AG09319 (cell line): ENCODE data around the gene ZSWIM6.
A peak's percentile ranks its signal among the peaks of the same experiment; 100 is the strongest.

ENCODE experiments used
- DNase-seq: peaks from one replicate; pipeline ENCODE4 v3.0.0-alpha.2; 2010; ENCODE audit warnings: low read depth; ENCODE audit errors: extremely low read depth
- CTCF ChIP-seq: IDR thresholded peaks from 2 replicates; pipeline ENCODE4 v1.5.1; 2011; ENCODE audit warnings: low read depth, mild to moderate bottlenecking, inconsistent platforms, low read length, moderate library complexity

Gene ZSWIM6

GRCh38 chr5:61570767-61571166 lies 238.7 kb downstream of the ZSWIM6 start:
- no peak for DNase-seq
- TF ChIP-seq CTCF: no peak

- no peak for DNase-seq
- TF ChIP-seq CTCF: no peak
Measured at GRCh38 chr5:61572959-61573358, 240.9 kb downstream of the ZSWIM6 start.

- no peak for TF ChIP-seq CTCF
- peak; percentile 44 for DNase-seq
Measured at GRCh38 chr5:61575103-61575502, 243.0 kb downstream of the ZSWIM6 start.

DNA sequence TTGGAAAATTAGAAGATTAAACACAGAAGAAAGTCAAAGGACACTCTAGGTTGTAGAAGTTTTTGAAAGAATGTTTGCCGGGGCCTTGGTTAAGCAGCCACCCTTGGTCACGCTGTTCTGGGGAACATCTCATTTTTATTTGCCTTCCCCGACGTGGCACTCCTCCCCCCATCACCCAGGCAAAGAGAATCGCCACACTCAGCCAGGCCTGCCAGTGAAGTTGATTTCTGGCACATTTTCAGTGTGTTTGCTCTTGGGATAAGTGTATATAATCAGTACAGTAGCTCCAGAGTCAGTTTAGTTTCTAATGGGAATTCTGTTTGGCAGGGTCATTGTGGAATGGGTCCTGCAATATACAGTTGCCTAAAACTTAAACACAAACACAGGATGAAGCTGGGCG lies 243.5 kb downstream of the ZSWIM6 start:
- no peak for DNase-seq
- no peak for TF ChIP-seq CTCF

GRCh38 chr5:61576556-61576955 lies 244.5 kb downstream of the ZSWIM6 start:
- no peak for TF ChIP-seq CTCF

GRCh38 chr5:61578858-61579503 lies 246.9 kb downstream of the ZSWIM6 start:
- no peak for TF ChIP-seq CTCF
- no peak for DNase-seq

More at GRCh38 chr5:61576556-61576955, 244.5 kb downstream of the ZSWIM6 start:
- DNase-seq: no peak

GRCh38 chr5:61582205-61582820 lies 250.3 kb downstream of the ZSWIM6 start:
- no peak for DNase-seq
- no peak for TF ChIP-seq CTCF
